Hypothalamus (tissue), 51 donors: ENCODE data around the gene MACROD2.

Experiments
- DNase-seq, 51 donors: peaks; one replicate each; lab custom pipeline; 2025; lab: John Stamatoyannopoulos, UW

The MACROD2 gene

DNA sequence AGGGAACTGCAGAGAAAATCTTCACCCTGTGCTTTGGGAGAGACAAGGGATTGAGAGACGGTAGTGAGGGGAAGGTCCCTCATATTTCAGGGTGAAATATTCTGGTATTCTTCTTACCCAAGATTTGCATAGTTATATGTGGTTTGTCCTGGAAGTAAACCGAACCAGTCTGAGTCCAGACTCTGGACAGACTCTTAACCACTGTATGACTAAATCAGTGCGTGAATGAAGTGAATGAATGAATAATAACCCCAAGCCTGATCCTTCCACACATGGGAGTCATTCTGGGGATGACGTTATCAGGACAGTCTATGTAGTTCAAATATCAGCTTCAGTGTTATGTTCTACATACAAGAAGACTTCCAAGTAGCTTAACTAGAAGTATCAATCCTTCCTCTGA lies 1887.2 kb downstream of the MACROD2 start:
- DNase-seq = no peak

DNA sequence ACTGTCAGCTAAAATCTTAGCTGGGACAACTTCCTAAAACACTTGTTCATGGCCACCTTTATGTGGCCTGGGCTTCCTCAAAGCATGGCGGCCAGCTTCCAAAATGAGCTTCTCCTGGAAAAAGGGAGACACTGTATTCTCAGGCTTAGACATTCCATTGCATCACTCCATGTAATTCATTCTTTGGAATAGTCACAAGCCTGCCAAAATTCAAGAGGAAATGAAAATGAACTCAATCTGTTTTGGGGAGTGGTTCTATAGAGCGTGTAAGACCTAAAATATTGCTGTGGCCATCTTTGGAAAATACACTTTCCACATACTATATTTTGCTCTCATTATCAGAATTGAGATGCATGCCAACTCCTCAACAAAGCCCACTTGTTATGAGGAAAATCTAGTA lies 1890.9 kb downstream of the MACROD2 start:
- DNase-seq = no peak

DNA sequence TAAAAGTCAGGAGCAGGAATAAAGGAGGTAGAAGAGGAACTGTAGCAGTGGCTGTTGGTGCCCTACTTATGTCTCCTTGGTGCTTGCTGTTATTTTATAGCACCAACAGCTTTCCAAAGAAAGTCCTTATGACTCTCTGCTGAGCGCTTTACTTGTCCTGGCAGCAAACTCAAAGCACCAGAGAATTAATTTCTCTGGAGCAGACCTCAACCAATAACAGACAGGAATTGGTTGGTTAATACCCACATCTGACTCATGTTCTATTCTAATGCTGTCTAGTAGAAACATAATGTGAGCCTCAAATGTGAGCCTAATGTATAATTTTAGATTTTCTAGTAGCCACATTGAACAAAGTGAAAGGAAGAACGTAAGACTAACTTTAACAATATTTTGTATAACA lies 1892.1 kb downstream of the MACROD2 start:
- DNase-seq = no peak

DNA sequence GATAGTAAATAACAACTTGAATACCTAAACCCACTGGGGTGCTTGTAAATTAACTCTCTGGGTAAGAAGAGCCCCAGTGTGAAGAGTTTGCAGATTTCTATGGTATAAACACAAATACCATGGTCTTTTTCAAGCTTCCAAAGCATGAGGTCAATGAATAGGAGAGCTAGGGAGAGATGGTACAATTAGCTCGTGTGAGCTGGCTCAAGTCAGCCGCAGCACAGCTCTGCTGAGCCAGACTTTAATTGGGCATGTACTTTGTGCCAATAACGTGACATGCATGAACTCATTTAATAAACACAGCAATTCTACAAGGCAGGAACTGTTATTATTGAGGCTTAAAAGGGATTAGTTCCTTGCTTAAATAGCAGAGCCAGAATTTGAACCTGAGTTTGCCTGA lies 1893.7 kb downstream of the MACROD2 start:
- no peak for DNase-seq

DNA sequence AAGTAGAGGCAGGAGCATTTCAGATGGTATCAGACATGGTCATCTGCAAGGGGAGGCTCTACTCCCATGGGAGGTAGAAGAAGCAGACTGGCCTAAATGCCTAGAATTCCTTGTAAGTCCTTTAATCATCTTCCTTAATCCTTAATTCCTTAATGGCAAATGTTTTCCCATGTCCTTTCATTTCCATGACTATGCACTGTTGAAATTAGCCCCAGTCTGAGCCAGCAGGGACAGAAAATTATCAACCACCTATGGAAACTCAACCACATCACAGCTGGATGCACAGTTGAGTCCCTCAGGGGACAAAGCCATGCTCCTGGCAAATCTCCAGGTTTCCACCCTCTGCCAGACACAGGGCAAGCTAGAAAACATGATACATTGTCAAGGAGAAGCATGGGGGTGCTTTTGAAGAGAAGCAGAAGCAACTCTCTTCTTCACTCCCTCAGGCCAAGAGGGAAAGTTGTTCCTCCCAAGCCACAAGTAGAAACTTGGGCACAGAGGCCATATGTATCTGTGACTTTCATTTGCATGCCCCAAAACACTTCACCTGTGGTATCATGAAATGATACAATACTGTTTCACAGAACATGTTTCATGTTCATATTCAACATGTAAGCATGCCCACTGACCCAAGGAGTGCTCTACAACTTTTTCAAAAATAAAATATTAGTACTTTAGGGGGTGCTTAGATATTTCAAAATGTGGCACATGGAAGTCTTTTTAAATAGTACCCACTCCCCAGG lies 1894.4 kb downstream of the MACROD2 start:
- no peak for DNase-seq

DNA sequence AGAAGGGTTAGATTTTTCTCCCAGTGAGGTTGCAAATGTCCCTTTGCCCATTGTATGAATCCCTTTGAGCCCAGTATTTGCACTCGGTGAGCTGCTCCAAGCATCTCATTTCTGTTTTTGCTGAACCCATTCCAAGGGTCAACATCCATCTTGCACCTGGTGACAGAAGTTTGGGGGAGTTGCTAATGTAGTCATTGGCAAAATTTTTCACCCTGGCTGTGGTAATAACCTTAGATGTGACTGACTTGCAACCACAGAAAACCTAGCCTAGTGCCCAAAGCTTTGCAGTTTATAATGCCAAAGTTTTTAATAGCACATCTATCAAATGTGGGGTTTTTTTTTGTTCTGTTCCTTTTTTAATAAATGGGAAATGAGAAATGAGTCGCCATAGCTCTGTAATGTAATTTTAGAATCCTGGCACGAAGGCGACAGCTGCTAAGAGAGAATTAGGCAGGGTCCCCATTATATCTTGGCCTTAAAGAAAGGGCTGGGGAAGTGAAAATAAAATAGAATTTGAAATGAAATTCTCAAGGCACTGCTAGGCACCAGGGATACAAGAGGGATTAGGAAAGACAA lies 1895.2 kb downstream of the MACROD2 start:
- no peak for DNase-seq

DNA sequence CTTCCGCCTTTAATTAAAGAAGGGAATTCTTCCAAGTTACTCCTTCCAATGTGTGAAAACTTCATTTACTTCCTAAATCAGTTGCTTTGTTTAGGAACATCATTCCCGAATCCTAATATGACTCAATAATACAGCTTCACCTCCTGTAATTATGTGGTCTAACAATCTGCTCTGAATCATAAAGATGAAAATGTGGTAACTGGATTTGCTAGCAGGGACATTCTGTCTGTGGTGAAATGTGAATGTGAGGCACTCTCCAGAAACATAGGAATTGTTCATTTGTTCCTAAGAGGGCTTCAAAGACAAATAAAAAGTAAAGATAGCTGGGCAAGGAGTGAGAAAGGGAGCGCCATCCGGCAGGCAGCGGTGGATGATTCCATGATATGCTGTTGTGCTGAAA lies 1899.8 kb downstream of the MACROD2 start:
- no peak for DNase-seq

DNA sequence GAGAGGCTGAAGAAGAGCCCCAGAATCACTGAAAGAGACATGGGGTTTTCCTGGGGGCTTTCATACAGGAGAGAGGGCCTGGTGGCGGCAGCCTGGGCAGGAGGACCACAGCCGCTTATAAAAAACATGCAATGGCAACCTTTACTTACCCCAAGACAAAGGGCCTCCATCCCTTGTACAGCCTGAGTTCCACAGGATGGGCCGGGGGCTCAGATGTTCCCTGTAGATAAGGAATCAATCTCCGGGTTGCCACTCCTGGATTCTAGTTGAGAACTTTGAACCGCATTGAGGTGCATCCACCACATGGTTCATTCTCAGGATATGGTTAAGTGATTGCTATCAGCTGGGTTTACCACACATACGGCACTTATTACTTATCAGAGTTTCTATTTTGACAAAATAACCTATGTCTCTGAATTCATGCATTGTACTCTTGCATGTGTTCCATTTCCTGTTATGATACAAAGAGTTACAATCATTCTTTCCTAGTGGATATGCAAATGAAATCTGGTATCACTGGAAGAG lies 1900.3 kb downstream of the MACROD2 start:
- DNase-seq = no peak

DNA sequence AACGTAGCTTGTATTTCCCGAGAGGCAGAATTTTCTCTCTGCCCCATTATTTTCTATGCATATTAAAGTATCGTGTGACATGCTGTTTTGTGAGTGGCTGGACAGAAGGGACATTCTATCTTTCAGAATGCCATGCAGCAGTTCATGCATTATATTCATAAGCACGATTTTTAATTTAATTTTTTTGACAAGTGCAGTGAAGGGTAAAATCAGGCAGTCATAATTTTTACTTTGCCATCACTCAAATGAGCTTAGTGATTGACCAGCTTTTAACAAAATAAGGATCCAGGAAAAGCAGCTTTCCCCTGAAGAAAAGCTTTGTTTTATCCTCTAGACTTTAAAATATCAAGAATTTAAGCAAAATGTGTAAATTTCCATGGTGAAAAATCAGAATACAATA lies 1904.7 kb downstream of the MACROD2 start:
- DNase-seq = no peak

DNA sequence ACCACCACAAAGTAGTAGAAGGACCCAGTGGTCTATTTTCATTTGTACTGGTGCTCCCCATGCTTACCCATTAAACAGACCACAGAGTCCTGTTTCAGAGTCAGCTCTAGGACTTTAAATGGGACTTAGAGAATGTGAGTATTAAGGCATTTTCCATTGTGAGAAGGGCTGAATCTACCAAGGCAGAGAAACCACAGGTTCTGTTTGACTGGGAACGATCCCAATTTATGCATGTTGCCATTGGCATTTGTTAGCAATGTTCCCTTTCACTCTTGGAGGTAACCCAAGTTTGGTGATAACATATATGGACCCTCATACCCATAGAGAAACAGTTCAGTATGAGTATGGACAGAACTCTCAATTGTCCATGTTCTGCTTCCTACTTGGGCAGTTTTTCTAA lies 1905.1 kb downstream of the MACROD2 start:
- DNase-seq = no peak

DNA sequence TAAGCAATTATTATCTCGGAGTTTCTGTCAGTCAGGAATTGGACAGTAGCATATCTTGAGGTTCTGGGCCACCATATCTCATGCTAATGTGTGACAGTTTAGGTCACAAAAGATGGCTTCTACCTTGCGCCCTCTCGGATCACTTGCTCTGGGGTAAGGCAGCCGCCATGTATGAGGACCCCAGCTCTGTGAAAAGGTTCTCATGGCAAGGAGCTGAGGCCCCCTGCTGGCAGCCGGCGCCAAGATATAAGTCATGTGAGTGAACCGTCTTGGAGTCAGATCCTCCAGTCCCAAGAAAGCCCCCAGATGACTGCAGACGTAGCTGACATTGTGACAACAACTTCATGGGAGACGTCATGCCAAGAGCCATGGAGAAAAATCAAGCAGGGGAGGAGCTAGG lies 1907.2 kb downstream of the MACROD2 start:
- DNase-seq = no peak

DNA sequence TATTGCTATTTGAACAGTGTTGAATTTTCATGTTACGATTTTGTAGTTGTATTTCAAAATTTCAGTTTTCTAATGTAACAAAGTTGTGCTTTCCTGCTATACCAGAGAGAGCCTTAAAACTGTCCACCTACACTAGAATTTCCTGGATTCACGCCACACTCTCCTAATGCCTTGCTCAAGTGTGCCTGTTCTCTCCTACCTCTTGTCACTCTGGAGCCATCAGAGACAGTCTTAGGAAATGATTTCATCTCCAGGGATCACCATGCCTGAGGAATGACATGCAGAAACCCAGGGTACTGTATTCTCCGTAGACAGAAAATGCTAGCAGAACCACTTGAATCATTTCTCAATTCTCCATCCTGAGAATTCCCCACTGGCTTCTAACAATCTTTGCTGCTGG lies 1910.3 kb downstream of the MACROD2 start:
- no peak for DNase-seq

DNA sequence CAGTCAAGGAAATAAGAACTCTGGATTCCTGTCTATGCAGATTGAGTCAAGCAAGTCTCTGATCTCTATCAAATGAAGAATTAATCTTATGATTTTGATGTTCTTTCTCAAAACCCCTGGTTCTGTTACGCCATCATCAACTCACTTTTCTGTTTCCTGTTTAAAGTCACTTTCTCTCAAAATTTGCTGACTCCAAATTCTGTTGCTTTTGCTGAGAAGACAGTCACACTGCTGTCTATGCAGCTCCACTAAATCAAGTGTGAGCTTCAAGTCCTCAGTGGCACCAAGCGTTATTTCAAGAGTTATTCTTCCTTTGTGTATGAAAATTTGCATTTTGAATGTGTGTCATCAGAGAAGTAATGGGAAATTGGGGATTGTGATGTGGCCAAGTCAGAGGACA lies 1914.7 kb downstream of the MACROD2 start:
- DNase-seq = no peak

DNA sequence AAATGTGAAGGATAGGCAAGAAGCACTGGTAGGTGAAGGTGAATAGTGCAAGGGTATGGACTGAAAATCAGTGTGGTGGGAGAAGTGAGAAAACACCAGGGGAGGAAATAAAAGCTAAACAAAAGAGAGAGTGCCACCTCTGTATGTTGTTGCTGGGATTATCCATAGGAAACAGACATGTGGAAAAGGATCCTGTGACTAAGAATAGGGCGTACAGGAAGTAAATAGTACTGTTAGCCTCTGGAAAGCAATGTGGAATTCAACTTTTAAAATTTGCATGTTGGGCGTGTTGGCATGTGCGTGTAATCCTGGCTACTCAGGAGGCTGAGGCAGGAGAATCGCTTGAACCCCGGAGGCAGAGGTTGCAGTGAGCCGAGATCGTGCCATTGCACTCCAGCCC lies 1916.3 kb downstream of the MACROD2 start:
- DNase-seq = no peak

DNA sequence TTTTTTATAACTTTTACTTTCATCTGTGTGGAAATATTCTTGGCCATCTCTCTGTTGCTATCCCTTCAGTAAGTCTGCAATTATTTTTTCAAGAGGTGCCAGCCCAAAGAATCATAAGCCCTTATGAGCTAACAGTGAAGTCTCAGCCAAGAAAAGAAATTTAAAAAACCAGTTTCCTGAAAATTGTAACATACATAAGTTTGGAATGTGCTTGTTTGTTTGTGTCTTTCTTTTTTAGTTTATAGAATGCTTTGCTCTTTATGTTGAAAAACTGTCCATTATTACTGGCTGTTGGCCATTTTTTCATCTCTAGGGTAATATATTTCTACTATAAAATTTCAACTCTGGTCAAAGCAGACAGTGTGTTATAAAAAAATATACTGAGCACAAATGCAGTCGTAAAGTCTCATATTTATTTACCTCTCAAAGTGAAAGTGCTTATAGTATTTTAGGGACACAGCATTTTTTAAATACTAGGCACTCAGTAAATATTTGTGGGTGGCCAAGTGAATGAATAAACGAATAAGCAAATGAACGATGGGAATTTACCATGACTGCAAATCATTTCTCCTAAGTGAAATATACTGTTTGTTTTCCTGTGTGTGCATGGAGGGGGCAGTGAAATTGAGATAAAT lies 1918.2 kb downstream of the MACROD2 start:
- DNase-seq = no peak

DNA sequence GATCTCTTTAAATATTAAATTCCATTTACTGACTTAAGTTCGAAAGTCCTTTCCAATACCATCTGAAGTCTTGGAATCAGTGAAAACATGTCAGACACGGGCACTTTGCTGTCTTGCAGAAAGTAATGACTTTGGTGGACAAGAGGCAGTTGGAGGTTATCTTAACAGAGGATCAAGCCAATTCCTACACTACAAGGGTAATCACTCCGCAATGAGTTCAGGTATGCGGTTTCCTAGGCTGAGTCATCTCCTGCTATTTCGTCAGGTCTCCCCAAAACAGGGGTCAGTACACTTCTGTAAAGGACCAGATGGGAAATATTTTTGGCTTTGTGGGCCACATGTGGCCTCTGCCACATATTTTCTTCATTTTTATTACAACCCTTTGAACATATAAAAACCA lies 1921.3 kb downstream of the MACROD2 start:
- DNase-seq = no peak

DNA sequence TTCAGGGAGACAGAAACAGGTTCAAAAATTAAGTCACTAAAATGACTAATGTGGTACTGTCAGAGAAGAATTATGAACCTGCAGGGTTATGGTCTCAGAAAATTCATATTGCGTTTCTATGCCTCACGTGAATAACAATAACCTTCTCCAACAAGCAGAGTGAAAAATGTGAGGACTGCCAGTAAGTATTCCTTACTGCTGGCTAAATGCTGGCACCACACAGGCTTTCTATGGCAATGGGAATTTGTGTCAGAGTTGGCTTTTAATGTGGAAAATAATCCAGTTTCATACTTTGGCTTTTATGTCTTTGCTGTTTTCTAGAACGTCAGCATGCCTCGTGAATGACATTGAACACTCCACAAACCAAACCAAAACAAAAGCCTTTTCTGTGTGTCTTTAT lies 1922.0 kb downstream of the MACROD2 start:
- DNase-seq = no peak

DNA sequence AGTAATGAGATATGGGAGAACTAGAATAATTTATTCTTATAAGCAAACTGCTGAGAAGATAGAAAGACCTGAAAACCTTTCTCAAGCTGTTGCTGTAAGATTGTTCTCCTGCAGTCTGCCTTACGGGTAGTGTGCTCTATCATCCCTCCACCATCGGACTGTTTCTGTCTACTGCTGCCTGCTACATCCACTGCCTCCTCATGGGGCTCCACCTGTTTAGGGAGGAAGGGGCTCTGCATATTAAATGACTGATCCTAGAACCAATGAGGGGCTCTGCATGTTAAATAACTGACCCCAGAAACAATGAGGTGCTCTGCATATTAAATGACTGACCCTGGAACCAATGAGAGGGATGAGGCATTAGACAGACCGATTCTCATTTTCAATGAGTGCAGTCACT lies 1923.3 kb downstream of the MACROD2 start:
- no peak for DNase-seq

DNA sequence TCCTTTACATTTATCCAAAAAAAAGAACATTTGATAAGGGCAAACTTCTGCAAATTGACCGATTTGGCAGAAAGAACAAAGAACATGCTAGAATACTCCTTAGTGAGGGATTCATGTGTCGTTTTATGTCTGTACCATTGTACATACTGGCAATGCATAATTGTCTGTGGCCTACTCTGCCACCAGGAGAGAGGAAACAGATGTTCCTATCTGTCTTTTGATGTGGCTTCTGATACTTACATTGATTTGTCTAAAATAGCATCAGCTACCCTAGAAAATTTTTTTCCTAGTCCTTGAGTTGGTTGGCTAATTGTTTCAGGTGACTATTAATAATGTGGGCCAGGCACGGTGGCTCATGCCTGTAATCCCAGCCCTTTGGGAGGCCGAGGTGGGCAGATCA lies 1923.8 kb downstream of the MACROD2 start:
- no peak for DNase-seq

DNA sequence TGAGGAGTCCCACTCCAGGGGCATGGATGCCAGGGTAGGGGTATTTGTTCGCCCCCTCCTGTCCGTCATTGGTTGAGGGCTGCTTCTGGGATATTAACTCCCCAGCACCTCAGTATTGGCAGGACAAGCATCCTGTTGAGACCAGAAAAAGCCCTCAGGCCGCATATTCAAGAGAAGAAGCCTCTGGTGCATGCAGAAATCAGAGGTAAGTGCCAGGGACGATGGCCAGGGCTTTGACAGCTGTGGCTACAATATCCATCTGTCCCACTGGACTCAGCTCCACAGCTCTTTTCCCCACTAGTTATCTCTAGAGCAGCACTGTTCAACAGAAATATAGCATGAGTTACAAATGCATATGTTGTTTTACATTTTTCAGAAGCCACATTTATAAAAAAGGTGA lies 1926.6 kb downstream of the MACROD2 start:
- DNase-seq = no peak

DNA sequence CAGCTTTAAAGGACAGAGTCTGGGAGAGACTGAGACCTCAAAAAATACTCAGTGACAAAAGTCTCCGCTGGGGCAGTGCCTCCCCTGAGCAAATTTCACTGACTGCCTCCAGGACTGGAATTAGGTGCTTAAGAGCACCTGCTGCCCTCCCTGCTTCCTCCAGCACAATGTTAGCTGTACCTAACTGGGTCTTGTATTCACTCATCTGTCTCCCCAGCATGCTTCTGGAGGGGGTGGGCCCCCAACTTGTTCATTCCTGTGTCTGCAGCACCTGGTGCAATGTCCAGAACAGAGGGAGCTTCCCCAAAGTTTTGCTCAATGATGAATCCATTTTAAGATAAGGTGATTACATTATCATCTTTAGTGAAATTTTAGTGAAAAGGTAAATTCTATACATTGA lies 1927.2 kb downstream of the MACROD2 start:
- no peak for DNase-seq
